ENCODE data around the gene NEMP2.

NEMP2 gene

GRCh38 chr2:190514676-190515075 is 19.8 kb downstream of the NEMP2 start:
- WGBS (ENCODE audit: extremely low coverage, insufficient coverage, insufficient read length) = no CpG with 5 or more reads among the region's 1 CpG
- H3K27ac ChIP-seq (ENCODE audit: low read depth, low read length) = no peak overlapping the region

GRCh38 chr2:190513877-190514276 is 20.6 kb downstream of the NEMP2 start:
- DNase-seq = no peak

More at GRCh38 chr2:190514676-190515075, 19.8 kb downstream of the NEMP2 start:
- no peak overlapping the region for H2AFZ ChIP-seq (ENCODE audit: insufficient read depth, low read length, poor library complexity)
- DNase-seq = no peak
- peaks cover 4 to 6% of the 10 kb centered on the region in 2 experiments for H3K36me3 ChIP-seq (ENCODE audit: control insufficient read depth in 1 of 2, insufficient read depth in 2 of 2, low read length in 2 of 2)
- no peaks in the 10 kb centered on the region for H3K4me1 ChIP-seq (ENCODE audit: control insufficient read depth in 1 of 2, insufficient read depth in 2 of 2, low read length in 2 of 2)
- no peak overlapping the region for H4K91ac ChIP-seq (ENCODE audit: low read depth, low read length)
- H3K18ac ChIP-seq (ENCODE audit: low read length) = no peak overlapping the region
- no peak overlapping the region for H3K9ac ChIP-seq (ENCODE audit: low read length)
- H3K79me2 ChIP-seq (ENCODE audit: control insufficient read depth, insufficient read depth, low read length, poor library complexity) = no peaks in the 10 kb centered on the region
- H2BK12ac ChIP-seq (ENCODE audit: low read length) = no peak overlapping the region
- no peaks in the 10 kb centered on the region for H3K27me3 ChIP-seq (ENCODE audit: insufficient read depth, low read length)
- no peak overlapping the region for H4K12ac ChIP-seq (ENCODE audit: low read depth, low read length)
- H4K8ac ChIP-seq (ENCODE audit: low read depth, low read length) = no peak overlapping the region
- H3K4me3 ChIP-seq (ENCODE audit: low read depth, low read length) = no peak overlapping the region
- H3K79me1 ChIP-seq (ENCODE audit: low read length) = no peaks in the 10 kb centered on the region
- no peak overlapping the region for H3K4me2 ChIP-seq (ENCODE audit: low read length)
- H3K14ac ChIP-seq (ENCODE audit: low read length) = no peak overlapping the region
- no peak overlapping the region for H2BK5ac ChIP-seq (ENCODE audit: low read depth, low read length, poor library complexity)
- no peaks in the 10 kb centered on the region for H3K9me3 ChIP-seq (ENCODE audit: insufficient read depth, low read depth, low read length)
- H3K23ac ChIP-seq (ENCODE audit: low read length) = no peak overlapping the region
- no peak overlapping the region for H3K4ac ChIP-seq (ENCODE audit: low read depth, low read length)
- no peak overlapping the region for H2BK120ac ChIP-seq (ENCODE audit: insufficient read depth, low read length, poor library complexity)
- no peak overlapping the region for H2AK5ac ChIP-seq (ENCODE audit: low read length)

DNA sequence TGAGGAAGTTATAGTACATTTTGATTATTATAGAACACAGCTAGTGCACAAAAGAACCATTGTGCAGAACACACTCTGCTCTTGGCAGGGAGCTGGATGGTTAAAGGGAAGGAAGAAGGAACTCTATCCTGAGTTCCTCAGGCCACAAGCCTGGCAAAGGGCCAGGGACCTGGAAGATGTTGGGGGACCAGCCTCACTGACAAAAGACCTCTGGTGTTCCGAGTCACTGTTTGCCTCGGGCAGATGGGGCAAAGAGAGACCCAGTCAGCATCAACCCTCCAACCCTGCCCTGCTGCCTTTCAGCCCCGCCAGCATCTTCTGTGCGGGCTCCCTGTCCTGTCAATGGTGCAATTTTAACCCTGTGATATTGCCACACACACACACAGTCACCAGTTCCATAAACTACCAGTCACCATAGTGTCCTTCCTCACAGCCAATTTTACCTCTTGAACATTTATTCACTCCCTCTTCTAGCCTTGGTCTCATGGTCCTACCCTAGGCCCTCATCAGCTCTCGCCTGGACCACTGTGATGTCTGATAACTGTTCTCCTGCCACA is 21.9 kb downstream of the NEMP2 start:
- H3K9me3 ChIP-seq (ENCODE audit: insufficient read depth, low read depth, low read length) = no peaks in the 10 kb centered on the region
- no peak overlapping the region for H3K18ac ChIP-seq (ENCODE audit: low read length)
- H4K8ac ChIP-seq (ENCODE audit: low read depth, low read length) = no peak overlapping the region
- H3K79me2 ChIP-seq (ENCODE audit: control insufficient read depth, insufficient read depth, low read length, poor library complexity) = no peaks in the 10 kb centered on the region
- no CpG with 5 or more reads among the region's 5 CpGs for WGBS (ENCODE audit: extremely low coverage, insufficient coverage, insufficient read length)
- no peak overlapping the region for H3K9ac ChIP-seq (ENCODE audit: low read length)
- no peak overlapping the region for H2AFZ ChIP-seq (ENCODE audit: insufficient read depth, low read length, poor library complexity)
- no peaks in the 10 kb centered on the region for H3K79me1 ChIP-seq (ENCODE audit: low read length)
- no peak overlapping the region for H3K14ac ChIP-seq (ENCODE audit: low read length)
- no peak for DNase-seq
- no peak overlapping the region for H2BK5ac ChIP-seq (ENCODE audit: low read depth, low read length, poor library complexity)
- H3K27ac ChIP-seq (ENCODE audit: low read depth, low read length) = no peak overlapping the region
- H3K4ac ChIP-seq (ENCODE audit: low read depth, low read length) = no peak overlapping the region
- H3K36me3 ChIP-seq (ENCODE audit: control insufficient read depth in 1 of 2, insufficient read depth in 2 of 2, low read length in 2 of 2) = peaks cover 4 to 6% of the 10 kb centered on the region in 2 experiments
- no peaks in the 10 kb centered on the region for H3K4me1 ChIP-seq (ENCODE audit: control insufficient read depth in 1 of 2, insufficient read depth in 2 of 2, low read length in 2 of 2)
- H2BK120ac ChIP-seq (ENCODE audit: insufficient read depth, low read length, poor library complexity) = no peak overlapping the region
- H2BK12ac ChIP-seq (ENCODE audit: low read length) = no peak overlapping the region
- H3K23ac ChIP-seq (ENCODE audit: low read length) = no peak overlapping the region
- H4K91ac ChIP-seq (ENCODE audit: low read depth, low read length) = no peak overlapping the region
- H2AK5ac ChIP-seq (ENCODE audit: low read length) = no peak overlapping the region
- H3K27me3 ChIP-seq (ENCODE audit: insufficient read depth, low read length) = no peaks in the 10 kb centered on the region
- H3K4me2 ChIP-seq (ENCODE audit: low read length) = no peak overlapping the region
- no peak overlapping the region for H3K4me3 ChIP-seq (ENCODE audit: low read depth, low read length)
- no peak overlapping the region for H4K12ac ChIP-seq (ENCODE audit: low read depth, low read length)

More at GRCh38 chr2:190513877-190514276, 20.6 kb downstream of the NEMP2 start:
- H2BK120ac ChIP-seq (ENCODE audit: insufficient read depth, low read length, poor library complexity) = no peak overlapping the region
- no peak overlapping the region for H3K14ac ChIP-seq (ENCODE audit: low read length)
- H2BK12ac ChIP-seq (ENCODE audit: low read length) = no peak overlapping the region
- no peak overlapping the region for H3K9ac ChIP-seq (ENCODE audit: low read length)
- no peak overlapping the region for H3K4me2 ChIP-seq (ENCODE audit: low read length)
- H4K12ac ChIP-seq (ENCODE audit: low read depth, low read length) = no peak overlapping the region
- no peak overlapping the region for H3K27ac ChIP-seq (ENCODE audit: low read depth, low read length)
- H3K9me3 ChIP-seq (ENCODE audit: insufficient read depth, low read depth, low read length) = no peaks in the 10 kb centered on the region
- no peak overlapping the region for H3K18ac ChIP-seq (ENCODE audit: low read length)
- no peak overlapping the region for H3K4me3 ChIP-seq (ENCODE audit: low read depth, low read length)
- no peaks in the 10 kb centered on the region for H3K79me1 ChIP-seq (ENCODE audit: low read length)
- H3K79me2 ChIP-seq (ENCODE audit: control insufficient read depth, insufficient read depth, low read length, poor library complexity) = no peaks in the 10 kb centered on the region
- H3K4me1 ChIP-seq (ENCODE audit: control insufficient read depth in 1 of 2, insufficient read depth in 2 of 2, low read length in 2 of 2) = no peaks in the 10 kb centered on the region
- H2AK5ac ChIP-seq (ENCODE audit: low read length) = no peak overlapping the region
- no peaks in the 10 kb centered on the region for H3K27me3 ChIP-seq (ENCODE audit: insufficient read depth, low read length)
- WGBS (ENCODE audit: extremely low coverage, insufficient coverage, insufficient read length) = no CpG with 5 or more reads among the region's 2 CpGs
- peaks cover 4 to 6% of the 10 kb centered on the region in 2 experiments for H3K36me3 ChIP-seq (ENCODE audit: control insufficient read depth in 1 of 2, insufficient read depth in 2 of 2, low read length in 2 of 2)
- H3K23ac ChIP-seq (ENCODE audit: low read length) = no peak overlapping the region
- no peak overlapping the region for H4K91ac ChIP-seq (ENCODE audit: low read depth, low read length)
- no peak overlapping the region for H2AFZ ChIP-seq (ENCODE audit: insufficient read depth, low read length, poor library complexity)
- H4K8ac ChIP-seq (ENCODE audit: low read depth, low read length) = no peak overlapping the region
- H3K4ac ChIP-seq (ENCODE audit: low read depth, low read length) = no peak overlapping the region
- no peak overlapping the region for H2BK5ac ChIP-seq (ENCODE audit: low read depth, low read length, poor library complexity)

DNA sequence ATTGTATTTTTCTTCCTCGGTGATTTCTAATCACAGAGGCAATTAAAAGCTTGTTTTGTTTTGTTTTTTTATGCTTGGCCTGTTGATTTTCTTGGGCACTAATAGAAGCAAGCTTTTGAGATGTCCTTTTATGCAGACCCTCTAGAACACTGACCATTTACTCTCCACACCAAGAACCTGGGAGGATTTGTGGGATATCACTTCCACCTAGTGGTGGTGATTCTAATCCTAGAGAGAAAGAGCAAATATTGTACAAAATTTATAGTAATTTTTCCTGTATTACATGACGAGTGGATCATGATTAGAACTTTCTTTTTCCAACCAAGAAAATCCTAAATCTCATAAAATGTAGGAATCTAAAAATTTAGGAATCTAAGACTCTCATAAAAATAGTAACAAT is 23.4 kb downstream of the NEMP2 start:
- H3K14ac ChIP-seq (ENCODE audit: low read length) = no peak overlapping the region
- peaks cover 2 to 8% of the 10 kb centered on the region in 2 experiments for H3K36me3 ChIP-seq (ENCODE audit: control insufficient read depth in 1 of 2, insufficient read depth in 2 of 2, low read length in 2 of 2)
- no peak overlapping the region for H2AFZ ChIP-seq (ENCODE audit: insufficient read depth, low read length, poor library complexity)
- no peak overlapping the region for H4K8ac ChIP-seq (ENCODE audit: low read depth, low read length)
- no peaks in the 10 kb centered on the region for H3K9me3 ChIP-seq (ENCODE audit: insufficient read depth, low read depth, low read length)
- no peak overlapping the region for H4K12ac ChIP-seq (ENCODE audit: low read depth, low read length)
- no peak overlapping the region for H3K18ac ChIP-seq (ENCODE audit: low read length)
- H3K4me2 ChIP-seq (ENCODE audit: low read length) = no peak overlapping the region
- H3K4me1 ChIP-seq (ENCODE audit: control insufficient read depth in 1 of 2, insufficient read depth in 2 of 2, low read length in 2 of 2) = no peaks in the 10 kb centered on the region
- H3K27me3 ChIP-seq (ENCODE audit: insufficient read depth, low read length) = no peaks in the 10 kb centered on the region
- H4K91ac ChIP-seq (ENCODE audit: low read depth, low read length) = no peak overlapping the region
- no peak overlapping the region for H3K9ac ChIP-seq (ENCODE audit: low read length)
- no peak overlapping the region for H3K4ac ChIP-seq (ENCODE audit: low read depth, low read length)
- no peak overlapping the region for H2BK5ac ChIP-seq (ENCODE audit: low read depth, low read length, poor library complexity)
- H2AK5ac ChIP-seq (ENCODE audit: low read length) = no peak overlapping the region
- H3K4me3 ChIP-seq (ENCODE audit: low read depth, low read length) = no peak overlapping the region
- H2BK120ac ChIP-seq (ENCODE audit: insufficient read depth, low read length, poor library complexity) = no peak overlapping the region
- no peaks in the 10 kb centered on the region for H3K79me2 ChIP-seq (ENCODE audit: control insufficient read depth, insufficient read depth, low read length, poor library complexity)
- H3K23ac ChIP-seq (ENCODE audit: low read length) = no peak overlapping the region
- peak in 1 of 2 donors; percentile 41 for DNase-seq
- no peak overlapping the region for H2BK12ac ChIP-seq (ENCODE audit: low read length)
- no peak overlapping the region for H3K27ac ChIP-seq (ENCODE audit: low read depth, low read length)
- WGBS (ENCODE audit: extremely low coverage, insufficient coverage, insufficient read length) = no CpG with 5 or more reads among the region's 2 CpGs
- H3K79me1 ChIP-seq (ENCODE audit: low read length) = no peaks in the 10 kb centered on the region
